MM.1S (cell line): ENCODE data around the gene OBSCN.

Experiments
- EZH2phosphoT487 ChIP-seq: fragments of 300-600 bp; sonication (generic); IDR thresholded peaks from 2 replicates; pipeline ENCODE4 v1.6.1; 2018; ENCODE audit warnings: antibody characterized with exemption, low read length
- TF ChIP-seq, protein P1 (sequence below): fragments of 300-600 bp; sonication (generic); IDR thresholded peaks from 2 replicates; pipeline ENCODE4 v1.5.1; 2016; ENCODE audit warnings: antibody characterized with exemption, low read length, mixed read lengths

DNA sequence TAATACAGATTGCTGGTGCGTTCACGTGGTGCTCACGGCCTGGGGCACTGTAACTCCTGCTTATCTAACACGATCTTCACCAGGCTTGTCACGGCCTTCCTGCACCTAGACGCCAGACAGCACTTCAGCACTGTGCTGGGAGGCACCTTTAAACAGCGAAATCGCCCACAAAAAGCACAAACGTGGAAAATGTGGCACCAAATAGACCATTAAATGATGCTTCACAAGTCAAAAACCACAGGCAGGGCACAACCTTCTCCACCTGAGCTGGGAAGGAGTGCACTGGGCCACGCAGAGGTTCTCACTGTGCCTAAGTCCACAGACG, 22.2 kb upstream of the OBSCN start:
- TF ChIP-seq, protein P1, sequence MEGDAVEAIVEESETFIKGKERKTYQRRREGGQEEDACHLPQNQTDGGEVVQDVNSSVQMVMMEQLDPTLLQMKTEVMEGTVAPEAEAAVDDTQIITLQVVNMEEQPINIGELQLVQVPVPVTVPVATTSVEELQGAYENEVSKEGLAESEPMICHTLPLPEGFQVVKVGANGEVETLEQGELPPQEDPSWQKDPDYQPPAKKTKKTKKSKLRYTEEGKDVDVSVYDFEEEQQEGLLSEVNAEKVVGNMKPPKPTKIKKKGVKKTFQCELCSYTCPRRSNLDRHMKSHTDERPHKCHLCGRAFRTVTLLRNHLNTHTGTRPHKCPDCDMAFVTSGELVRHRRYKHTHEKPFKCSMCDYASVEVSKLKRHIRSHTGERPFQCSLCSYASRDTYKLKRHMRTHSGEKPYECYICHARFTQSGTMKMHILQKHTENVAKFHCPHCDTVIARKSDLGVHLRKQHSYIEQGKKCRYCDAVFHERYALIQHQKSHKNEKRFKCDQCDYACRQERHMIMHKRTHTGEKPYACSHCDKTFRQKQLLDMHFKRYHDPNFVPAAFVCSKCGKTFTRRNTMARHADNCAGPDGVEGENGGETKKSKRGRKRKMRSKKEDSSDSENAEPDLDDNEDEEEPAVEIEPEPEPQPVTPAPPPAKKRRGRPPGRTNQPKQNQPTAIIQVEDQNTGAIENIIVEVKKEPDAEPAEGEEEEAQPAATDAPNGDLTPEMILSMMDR, result no peak
- no peak for TF ChIP-seq EZH2phosphoT487
